Mucosa of rectum (tissue), 2 donors: ENCODE measurements around the gene RAB15.

Source experiments
- H3K27ac ChIP-seq, 2 donors: one replicate each; pipeline ENCODE4 v1.7.0; 2013; ENCODE audit warnings: inconsistent platforms in 2 of 2, low read depth in 2 of 2, low read length in 2 of 2
- H3K27me3 ChIP-seq, 2 donors: one replicate each; pipeline ENCODE4 v1.7.0; 2013; ENCODE audit warnings: low read length in 2 of 2; ENCODE audit not compliant: control insufficient read depth in 2 of 2, insufficient read depth in 2 of 2
- H3K36me3 ChIP-seq, 2 donors: one replicate each; pipeline ENCODE4 v1.7.0; 2013; ENCODE audit warnings: low read length in 2 of 2; ENCODE audit not compliant: control insufficient read depth in 2 of 2, insufficient read depth in 2 of 2
- H3K4me1 ChIP-seq, 2 donors: one replicate each; pipeline ENCODE4 v1.7.0; 2013; ENCODE audit warnings: low read length in 2 of 2, mild to moderate bottlenecking in 1 of 2; ENCODE audit not compliant: control insufficient read depth in 2 of 2, insufficient read depth in 2 of 2
- H3K4me3 ChIP-seq, 2 donors: one replicate each; pipeline ENCODE4 v1.7.0; 2013; ENCODE audit warnings: low read length in 2 of 2
- H3K9ac ChIP-seq, 2 donors: one replicate each; pipeline ENCODE4 v1.7.0; 2013; ENCODE audit warnings: low read length in 2 of 2, low read depth in 1 of 2, mild to moderate bottlenecking in 1 of 2
- H3K9me3 ChIP-seq, 2 donors: one replicate each; pipeline ENCODE4 v1.7.0; 2013; ENCODE audit warnings: low read length in 2 of 2; ENCODE audit not compliant: control insufficient read depth in 2 of 2
- donor health status: healthy.
- donor health status: Normal muscosa, but diverticular disease.

The RAB15 gene

GRCh38 chr14:64939817-64940190 is 32.3 kb downstream of the RAB15 start:
- Histone ChIP-seq H3K27me3 (no peaks in the 10 kb centered on the region), H3K9ac (peak overlapping the region in 1 of 2 donors; percentile 5), H3K27ac (peak overlapping the region; percentile 87 to 93), H3K36me3 (peaks cover 3 to 13% of the 10 kb centered on the region in 2 donors), H3K4me3 (peak overlapping the region; percentile 72 to 77), H3K9me3 (no peaks in the 10 kb centered on the region), H3K4me1 (peaks cover 35 to 41% of the 10 kb centered on the region in 2 donors)

DNA sequence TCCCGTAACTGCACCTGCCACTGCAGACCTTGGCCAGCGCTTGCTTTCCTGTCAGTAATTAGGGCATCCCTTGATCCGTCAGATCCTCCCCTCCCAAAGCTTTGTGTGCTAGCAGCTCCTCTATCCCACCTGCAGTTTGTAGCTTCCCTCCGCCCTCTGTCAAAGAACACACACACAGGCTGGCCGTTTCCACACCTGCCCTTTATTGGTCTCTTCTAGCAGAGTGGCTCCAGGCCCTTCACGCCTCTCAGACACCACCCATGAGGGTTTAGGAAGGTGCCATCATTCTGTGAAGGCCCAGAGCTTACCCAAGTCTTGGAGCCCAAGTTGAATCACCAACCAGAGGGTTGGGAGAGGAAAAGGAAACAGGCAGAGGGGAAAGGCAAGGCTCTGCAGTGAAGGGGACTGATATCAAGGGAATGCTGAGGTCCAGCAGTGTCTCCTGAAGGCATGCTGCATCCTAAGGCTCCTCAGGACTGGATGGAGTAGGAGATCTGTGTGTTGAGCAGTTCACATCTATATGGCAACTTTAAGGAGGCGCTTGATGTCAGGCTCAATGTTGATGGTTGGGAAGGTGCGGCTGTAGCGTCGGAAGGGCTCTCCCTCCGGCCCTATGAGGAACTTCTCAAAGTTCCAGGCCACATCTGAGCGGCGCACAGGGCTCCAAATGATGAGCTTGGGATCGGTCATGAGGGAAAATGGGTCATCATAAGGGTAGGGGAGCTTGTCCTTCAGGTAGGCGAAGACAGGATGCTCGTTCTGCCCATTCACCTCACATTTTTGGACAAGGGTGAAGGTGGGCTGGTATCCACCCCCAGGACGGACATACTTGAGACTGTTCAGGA is 32.9 kb downstream of the RAB15 start:
- H3K27me3 ChIP-seq = no peaks in the 10 kb centered on the region
- H3K4me1 ChIP-seq = peaks cover 34 to 41% of the 10 kb centered on the region in 2 donors
- no peaks in the 10 kb centered on the region for H3K9me3 ChIP-seq
- peak overlapping the region; percentile 53 to 72 for H3K4me3 ChIP-seq
- peaks cover 8 to 13% of the 10 kb centered on the region in 2 donors for H3K36me3 ChIP-seq
- peak overlapping the region; percentile 87 to 93 for H3K27ac ChIP-seq
- H3K9ac ChIP-seq = peak overlapping the region in 1 of 2 donors; percentile 5

GRCh38 chr14:64937821-64938193 is 34.3 kb downstream of the RAB15 start:
- Histone ChIP-seq H3K4me1 (peaks cover 21 to 28% of the 10 kb centered on the region in 2 donors), H3K9me3 (no peaks in the 10 kb centered on the region), H3K27ac (peak overlapping the region; percentile 66 to 93), H3K36me3 (peaks cover 13 to 22% of the 10 kb centered on the region in 2 donors), H3K9ac (no peak overlapping the region), H3K4me3 (no peak overlapping the region), H3K27me3 (no peaks in the 10 kb centered on the region)

- Histone ChIP-seq H3K4me1 (peaks cover 21 to 25% of the 10 kb centered on the region in 2 donors), H3K9me3 (no peaks in the 10 kb centered on the region), H3K36me3 (peaks cover 17 to 25% of the 10 kb centered on the region in 2 donors), H3K27ac (peak overlapping the region; percentile 66 to 93), H3K27me3 (no peaks in the 10 kb centered on the region), H3K4me3 (no peak overlapping the region), H3K9ac (no peak overlapping the region)
Measured at GRCh38 chr14:64937171-64937820, 34.8 kb downstream of the RAB15 start.

GRCh38 chr14:64935508-64935907 is 36.6 kb downstream of the RAB15 start:
- H3K9ac ChIP-seq = peak overlapping the region in 1 of 2 donors; percentile 4
- peaks cover 18 to 31% of the 10 kb centered on the region in 2 donors for H3K4me1 ChIP-seq
- H3K9me3 ChIP-seq = no peaks in the 10 kb centered on the region
- H3K27ac ChIP-seq = no peak overlapping the region
- no peak overlapping the region for H3K4me3 ChIP-seq
- H3K36me3 ChIP-seq = peaks cover 20 to 28% of the 10 kb centered on the region in 2 donors
- H3K27me3 ChIP-seq = no peaks in the 10 kb centered on the region

DNA sequence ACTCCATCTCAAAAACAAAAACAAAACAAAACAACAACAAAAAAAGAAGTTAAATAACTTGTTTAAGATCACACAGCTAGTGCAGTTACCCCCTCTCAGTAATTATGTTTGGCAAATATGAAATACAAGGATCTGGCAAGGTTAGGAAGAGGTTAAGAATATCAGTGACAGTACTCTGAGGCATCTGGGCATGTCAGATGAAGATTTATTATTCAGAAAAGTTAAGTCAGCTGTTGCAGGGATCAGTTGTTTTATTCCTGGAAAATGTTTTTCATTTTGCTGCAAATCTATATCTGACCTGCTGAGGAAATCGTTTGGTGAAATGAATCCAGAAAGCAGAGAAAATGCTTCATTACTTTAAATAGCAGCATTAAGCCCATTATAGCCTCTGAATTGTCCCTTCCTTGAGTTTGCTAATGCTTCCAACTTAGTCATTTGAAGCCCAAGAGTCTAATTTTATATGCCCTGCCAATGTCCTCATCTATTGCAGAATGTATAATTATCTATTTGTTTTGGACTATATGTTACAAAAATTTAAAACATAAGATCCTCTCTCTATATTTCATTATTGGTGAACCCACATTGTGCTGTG is 37.7 kb downstream of the RAB15 start:
- Histone ChIP-seq H3K27me3 (no peaks in the 10 kb centered on the region), H3K9me3 (no peaks in the 10 kb centered on the region), H3K4me3 (no peak overlapping the region), H3K9ac (no peak overlapping the region), H3K27ac (no peak overlapping the region), H3K4me1 (peaks cover 8 to 24% of the 10 kb centered on the region in 2 donors), H3K36me3 (peaks cover 20 to 22% of the 10 kb centered on the region in 2 donors)

DNA sequence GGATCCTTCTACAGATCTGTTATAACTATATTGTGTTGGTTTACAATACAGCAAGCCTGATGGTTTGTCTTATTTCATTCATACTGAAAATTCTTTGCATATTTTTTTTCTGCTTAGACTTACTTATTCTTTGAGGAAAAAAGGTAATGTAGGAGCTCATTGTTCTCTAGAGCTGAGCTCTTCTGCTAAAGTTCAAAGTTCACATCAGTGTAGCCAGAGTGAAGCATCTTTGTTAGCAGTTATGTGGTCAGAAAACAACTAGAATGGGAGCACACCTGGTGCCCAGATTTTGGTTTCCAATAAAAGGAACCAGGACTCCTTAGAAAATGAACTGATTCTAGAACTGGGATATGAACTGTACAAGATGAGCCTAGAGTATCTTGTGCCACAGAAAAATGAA is 39.9 kb downstream of the RAB15 start:
- Histone ChIP-seq H3K9ac (no peak overlapping the region), H3K36me3 (peaks cover 28 to 34% of the 10 kb centered on the region in 2 donors), H3K9me3 (no peaks in the 10 kb centered on the region), H3K27me3 (no peaks in the 10 kb centered on the region), H3K4me1 (peaks cover 0 to 23% of the 10 kb centered on the region in 2 donors), H3K27ac (no peak overlapping the region), H3K4me3 (no peak overlapping the region)

- H3K9me3 ChIP-seq = no peaks in the 10 kb centered on the region
- no peak overlapping the region for H3K9ac ChIP-seq
- H3K4me3 ChIP-seq = no peak overlapping the region
- no peak overlapping the region for H3K27ac ChIP-seq
- peaks cover 39 to 42% of the 10 kb centered on the region in 2 donors for H3K36me3 ChIP-seq
- H3K27me3 ChIP-seq = no peaks in the 10 kb centered on the region
- peaks cover 0 to 23% of the 10 kb centered on the region in 2 donors for H3K4me1 ChIP-seq
Measured at GRCh38 chr14:64931123-64931522, 41.0 kb downstream of the RAB15 start.

DNA sequence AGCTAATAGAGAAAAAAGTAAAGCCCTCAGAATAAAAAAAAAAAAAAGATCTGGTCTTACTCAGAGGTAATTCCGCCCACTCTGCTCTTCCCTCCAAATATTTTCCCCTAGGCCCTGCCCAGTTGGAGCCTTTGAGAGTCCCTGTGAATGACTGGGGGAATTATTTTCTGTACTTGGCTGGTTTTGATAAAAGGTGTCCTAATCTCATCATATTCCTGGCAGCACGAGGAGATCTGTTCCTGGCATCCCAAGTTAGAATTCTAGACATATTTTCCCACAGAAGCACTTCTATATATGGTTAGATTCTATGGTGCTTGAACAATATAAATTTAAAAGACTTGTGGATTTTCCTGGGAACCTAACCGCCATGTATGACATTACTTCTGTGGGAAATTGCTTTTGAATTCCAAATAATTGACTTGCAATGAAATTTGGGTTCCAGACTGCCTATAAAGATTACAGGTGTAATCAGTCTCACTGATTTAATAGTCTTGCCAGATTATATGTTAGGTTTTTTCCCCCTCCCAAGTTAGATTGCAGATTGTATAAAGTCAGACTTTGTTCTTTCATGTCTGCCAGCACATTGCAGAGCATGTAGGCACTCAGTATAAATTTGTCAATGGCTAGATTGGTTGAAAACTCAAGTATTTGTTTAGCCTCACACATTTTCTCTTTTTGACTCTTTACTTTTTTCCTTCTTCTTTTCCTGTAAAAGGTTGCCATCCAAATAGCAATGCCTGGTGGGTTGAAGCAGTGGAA is 41.9 kb downstream of the RAB15 start:
- Histone ChIP-seq H3K27me3 (no peaks in the 10 kb centered on the region), H3K4me3 (no peak overlapping the region), H3K9ac (no peak overlapping the region), H3K4me1 (peaks cover 0 to 23% of the 10 kb centered on the region in 2 donors), H3K9me3 (no peaks in the 10 kb centered on the region), H3K36me3 (peaks cover 40 to 42% of the 10 kb centered on the region in 2 donors), H3K27ac (peak overlapping the region; percentile 27 to 53)
